Liver (tissue), 3 donors: ENCODE data around the gene CDCA8.
"Not testable (repeated sequence)": the region's sequence is repeated elsewhere in the genome, so short reads cannot be mapped to it uniquely, and the experiment has no call there.

Experiments
- FOXA1 ChIP-seq: IDR thresholded peaks from 2 replicates; pipeline ENCODE4 v1.6.1; 2016; ENCODE audit warnings: antibody characterized with exemption
- FOXA2 ChIP-seq: IDR thresholded peaks from 2 replicates; pipeline ENCODE4 v1.6.1; 2016; ENCODE audit warnings: antibody characterized with exemption
- GABPA ChIP-seq, 2 donors: IDR thresholded peaks in 1 of 2; conservative IDR thresholded peaks in 1 of 2; 2 replicates each; pipeline ENCODE4 v1.6.1; 2016; ENCODE audit warnings: antibody characterized with exemption in 2 of 2, mild to moderate bottlenecking in 1 of 2, moderate library complexity in 1 of 2
- JUND ChIP-seq, 2 donors: IDR thresholded peaks; 2 replicates each; pipeline ENCODE4 v1.6.1; 2016; ENCODE audit warnings: antibody characterized with exemption in 2 of 2
- MAX ChIP-seq: IDR thresholded peaks from 2 replicates; pipeline ENCODE4 v1.6.1; 2016; ENCODE audit warnings: antibody characterized with exemption
- RAD21 ChIP-seq, 2 donors: IDR thresholded peaks; 2 replicates each; pipeline ENCODE4 v1.6.1; 2016; ENCODE audit warnings: antibody characterized with exemption in 2 of 2, mild to moderate bottlenecking in 2 of 2
- REST ChIP-seq: IDR thresholded peaks from 2 replicates; pipeline ENCODE4 v1.6.1; 2016; ENCODE audit warnings: antibody characterized with exemption, mild to moderate bottlenecking
- TAF1 ChIP-seq: conservative IDR thresholded peaks from 2 replicates; pipeline ENCODE4 v1.6.1; 2016; ENCODE audit warnings: antibody characterized with exemption, mild to moderate bottlenecking
- YY1 ChIP-seq: IDR thresholded peaks from 2 replicates; pipeline ENCODE4 v1.6.1; 2016; ENCODE audit warnings: antibody characterized with exemption, mild to moderate bottlenecking
- ZBTB33 ChIP-seq: IDR thresholded peaks from 2 replicates; pipeline ENCODE4 v1.6.1; 2016; ENCODE audit warnings: antibody characterized with exemption
- TF ChIP-seq, protein P1 (sequence below): fragments of 150-350 bp; IDR thresholded peaks from 2 replicates; pipeline ENCODE4 v1.5.1; 2017; ENCODE audit warnings: improper control_type of control experiment, low read depth, low read length; ENCODE audit not compliant: missing input control
- donor health status: healthy.
- donor health status: healthy.

GRCh38 chr1:37684182-37684581 lies 8.1 kb upstream of the CDCA8 start:
- not testable (repeated sequence) for TF ChIP-seq MAX; YY1; REST; ZBTB33; FOXA2; GABPA (IDR thresholded peaks at IDR 0.05 in 1 of 2, conservative IDR thresholded peaks at IDR 0.05 in 1 of 2); TAF1; RAD21 (IDR thresholded peaks at IDR 0.05); JUND (IDR thresholded peaks at IDR 0.05); FOXA1
- TF ChIP-seq, protein P1, sequence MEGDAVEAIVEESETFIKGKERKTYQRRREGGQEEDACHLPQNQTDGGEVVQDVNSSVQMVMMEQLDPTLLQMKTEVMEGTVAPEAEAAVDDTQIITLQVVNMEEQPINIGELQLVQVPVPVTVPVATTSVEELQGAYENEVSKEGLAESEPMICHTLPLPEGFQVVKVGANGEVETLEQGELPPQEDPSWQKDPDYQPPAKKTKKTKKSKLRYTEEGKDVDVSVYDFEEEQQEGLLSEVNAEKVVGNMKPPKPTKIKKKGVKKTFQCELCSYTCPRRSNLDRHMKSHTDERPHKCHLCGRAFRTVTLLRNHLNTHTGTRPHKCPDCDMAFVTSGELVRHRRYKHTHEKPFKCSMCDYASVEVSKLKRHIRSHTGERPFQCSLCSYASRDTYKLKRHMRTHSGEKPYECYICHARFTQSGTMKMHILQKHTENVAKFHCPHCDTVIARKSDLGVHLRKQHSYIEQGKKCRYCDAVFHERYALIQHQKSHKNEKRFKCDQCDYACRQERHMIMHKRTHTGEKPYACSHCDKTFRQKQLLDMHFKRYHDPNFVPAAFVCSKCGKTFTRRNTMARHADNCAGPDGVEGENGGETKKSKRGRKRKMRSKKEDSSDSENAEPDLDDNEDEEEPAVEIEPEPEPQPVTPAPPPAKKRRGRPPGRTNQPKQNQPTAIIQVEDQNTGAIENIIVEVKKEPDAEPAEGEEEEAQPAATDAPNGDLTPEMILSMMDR: not testable (repeated sequence)
